ENCODE data around the gene TNFSF13.

The TNFSF13 gene

DNA sequence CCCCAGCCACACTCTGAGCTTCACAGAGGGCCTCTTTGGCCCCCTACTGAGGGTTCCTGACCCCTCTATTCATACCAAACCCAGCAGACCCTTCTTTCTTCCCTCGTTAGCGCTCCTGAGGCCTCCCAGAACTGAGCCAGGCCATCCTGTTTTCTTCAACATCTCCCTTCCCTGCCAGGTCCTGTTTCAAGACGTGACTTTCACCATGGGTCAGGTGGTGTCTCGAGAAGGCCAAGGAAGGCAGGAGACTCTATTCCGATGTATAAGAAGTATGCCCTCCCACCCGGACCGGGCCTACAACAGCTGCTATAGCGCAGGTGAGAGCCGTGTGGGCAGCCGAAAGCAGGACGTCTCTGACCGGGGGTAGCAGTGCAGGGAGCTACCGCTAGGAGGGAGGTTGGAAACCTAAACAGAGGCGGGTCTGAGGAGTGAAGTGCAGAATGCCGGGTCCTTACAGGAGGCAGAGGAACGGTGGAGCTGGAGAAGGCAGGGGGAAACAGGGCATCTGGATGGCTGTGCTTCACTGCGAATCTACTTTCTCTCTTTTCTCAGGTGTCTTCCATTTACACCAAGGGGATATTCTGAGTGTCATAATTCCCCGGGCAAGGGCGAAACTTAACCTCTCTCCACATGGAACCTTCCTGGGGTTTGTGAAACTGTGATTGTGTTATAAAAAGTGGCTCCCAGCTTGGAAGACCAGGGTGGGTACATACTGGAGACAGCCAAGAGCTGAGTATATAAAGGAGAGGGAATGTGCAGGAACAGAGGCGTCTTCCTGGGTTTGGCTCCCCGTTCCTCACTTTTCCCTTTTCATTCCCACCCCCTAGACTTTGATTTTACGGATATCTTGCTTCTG, 1.9 kb downstream of the TNFSF13 start:
- Histone ChIP-seq H3K27ac (ENCODE audit: low read depth, low read length) (peak overlapping the region; percentile 97), H3K9me3 (ENCODE audit: control insufficient read depth in 5 of 5, low read length in 5 of 5) (no peaks in the 10 kb centered on the region), H3K9ac (ENCODE audit: low read length in 5 of 5) (peak overlapping the region in 4 of 5 donors; percentile 17 to 96 (median 76)), H3K4me1 (ENCODE audit: control insufficient read depth in 5 of 5, insufficient read depth in 5 of 5, low read length in 5 of 5) (peaks cover 11 to 77% (median 68%) of the 10 kb centered on the region in 5 donors), H3K4me3 (ENCODE audit: low read depth in 1 of 5, low read length in 5 of 5) (peak overlapping the region; percentile 61 to 79 (median 75)), H3K36me3 (ENCODE audit: control insufficient read depth in 5 of 5, insufficient read depth in 5 of 5, low read length in 5 of 5) (peaks cover 0 to 27% (median 14%) of the 10 kb centered on the region in 5 donors), H3K27me3 (ENCODE audit: control insufficient read depth in 5 of 5, insufficient read depth in 4 of 5, low read length in 5 of 5) (no peaks in the 10 kb centered on the region)

GRCh38 chr17:7561028-7561575, 2.6 kb downstream of the TNFSF13 start:
- peak overlapping the region; percentile 73 to 96 (median 87) for H3K9ac ChIP-seq (ENCODE audit: low read length in 5 of 5)
- H3K4me1 ChIP-seq (ENCODE audit: control insufficient read depth in 5 of 5, insufficient read depth in 5 of 5, low read length in 5 of 5): peaks cover 11 to 74% (median 68%) of the 10 kb centered on the region in 5 donors
- H3K36me3 ChIP-seq (ENCODE audit: control insufficient read depth in 5 of 5, insufficient read depth in 5 of 5, low read length in 5 of 5): peaks cover 0 to 34% (median 19%) of the 10 kb centered on the region in 5 donors
- peak overlapping the region; percentile 97 for H3K27ac ChIP-seq (ENCODE audit: low read depth, low read length)
- H3K9me3 ChIP-seq (ENCODE audit: control insufficient read depth in 5 of 5, low read length in 5 of 5): no peaks in the 10 kb centered on the region
- H3K27me3 ChIP-seq (ENCODE audit: control insufficient read depth in 5 of 5, insufficient read depth in 4 of 5, low read length in 5 of 5): no peaks in the 10 kb centered on the region
- H3K4me3 ChIP-seq (ENCODE audit: low read depth in 1 of 5, low read length in 5 of 5): peak overlapping the region; percentile 72 to 86 (median 78)

DNA sequence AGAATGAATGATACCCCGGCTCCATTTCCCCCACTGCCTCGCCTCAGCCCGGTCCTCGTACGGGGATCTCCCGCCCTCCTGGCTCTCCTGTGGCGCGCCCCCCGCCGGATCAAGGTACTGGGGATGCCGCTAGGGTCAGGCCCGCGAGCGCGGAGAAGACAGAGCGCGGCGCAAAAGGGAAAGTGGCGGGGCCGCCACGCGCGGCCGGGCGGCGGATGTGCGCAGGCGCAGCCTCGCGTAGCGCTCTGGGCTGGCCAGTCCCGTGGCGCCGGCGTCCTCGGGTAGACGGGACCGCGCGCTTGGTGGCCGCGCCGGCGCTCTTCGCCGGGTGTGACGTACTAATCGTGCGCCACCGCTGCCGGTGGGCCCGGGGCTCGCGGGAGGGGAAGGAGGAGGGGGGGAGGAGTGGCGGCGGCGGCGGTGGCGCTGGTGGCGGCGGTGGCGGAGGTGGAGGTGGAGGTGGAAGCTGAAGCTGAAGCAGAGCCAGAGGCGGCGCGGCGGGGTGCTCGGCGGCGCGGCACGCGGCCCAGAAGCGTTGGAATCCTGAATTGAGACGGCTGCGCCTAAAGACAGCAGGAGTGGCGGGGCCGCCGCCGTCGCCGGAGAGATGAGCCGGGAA, 3.1 kb downstream of the TNFSF13 start, which contains the start of gene SENP3:
TSS of gene SENP3 (plus strand) at position 331 of the 619 bp plus-strand sequence. CDS start 1,158 bp downstream, outside the sequence.
- Histone ChIP-seq H3K27ac (ENCODE audit: low read depth, low read length) (peak within 1 kb of the TSS; percentile 97), H3K9me3 (ENCODE audit: control insufficient read depth in 5 of 5, low read length in 5 of 5) (no peaks in the 10 kb centered on the region), H3K27me3 (ENCODE audit: control insufficient read depth in 5 of 5, insufficient read depth in 4 of 5, low read length in 5 of 5) (no peaks in the 10 kb centered on the region), H3K4me1 (ENCODE audit: control insufficient read depth in 5 of 5, insufficient read depth in 5 of 5, low read length in 5 of 5) (peaks cover 11 to 71% (median 67%) of the 10 kb centered on the region in 5 donors), H3K36me3 (ENCODE audit: control insufficient read depth in 5 of 5, insufficient read depth in 5 of 5, low read length in 5 of 5) (peaks cover under 1 to 39% (median 19%) of the 10 kb centered on the region in 5 donors), H3K4me3 (ENCODE audit: low read depth in 1 of 5, low read length in 5 of 5) (peak within 1 kb of the TSS; percentile 72 to 86 (median 78)), H3K9ac (ENCODE audit: low read length in 5 of 5) (peak within 1 kb of the TSS; percentile 73 to 96 (median 91))

- Histone ChIP-seq H3K27me3 (ENCODE audit: control insufficient read depth in 5 of 5, insufficient read depth in 4 of 5, low read length in 5 of 5) (no peaks in the 10 kb centered on the region), H3K9me3 (ENCODE audit: control insufficient read depth in 5 of 5, low read length in 5 of 5) (no peaks in the 10 kb centered on the region), H3K9ac (ENCODE audit: low read length in 5 of 5) (peak overlapping the region; percentile 71 to 95 (median 90)), H3K36me3 (ENCODE audit: control insufficient read depth in 5 of 5, insufficient read depth in 5 of 5, low read length in 5 of 5) (peaks cover 3 to 44% (median 25%) of the 10 kb centered on the region in 5 donors), H3K4me1 (ENCODE audit: control insufficient read depth in 5 of 5, insufficient read depth in 5 of 5, low read length in 5 of 5) (peaks cover 11 to 66% (median 63%) of the 10 kb centered on the region in 5 donors), H3K4me3 (ENCODE audit: low read depth in 1 of 5, low read length in 5 of 5) (peak overlapping the region; percentile 72 to 82 (median 75)), H3K27ac (ENCODE audit: low read depth, low read length) (peak overlapping the region; percentile 97)
These were observed 3.7 kb downstream of the TNFSF13 start for GRCh38 chr17:7562208-7562605.

GRCh38 chr17:7563115-7563869, 4.7 kb downstream of the TNFSF13 start:
- H3K9ac ChIP-seq (ENCODE audit: low read length in 5 of 5): peak overlapping the region in 3 of 5 donors; percentile 90 to 95 (median 91)
- H3K36me3 ChIP-seq (ENCODE audit: control insufficient read depth in 5 of 5, insufficient read depth in 5 of 5, low read length in 5 of 5): peaks cover 3 to 51% (median 30%) of the 10 kb centered on the region in 5 donors
- H3K27ac ChIP-seq (ENCODE audit: low read depth, low read length): no peak overlapping the region
- peaks cover 5 to 55% (median 52%) of the 10 kb centered on the region in 5 donors for H3K4me1 ChIP-seq (ENCODE audit: control insufficient read depth in 5 of 5, insufficient read depth in 5 of 5, low read length in 5 of 5)
- H3K4me3 ChIP-seq (ENCODE audit: low read depth in 1 of 5, low read length in 5 of 5): peak overlapping the region in 1 of 5 donors; percentile 75
- no peaks in the 10 kb centered on the region for H3K27me3 ChIP-seq (ENCODE audit: control insufficient read depth in 5 of 5, insufficient read depth in 4 of 5, low read length in 5 of 5)
- H3K9me3 ChIP-seq (ENCODE audit: control insufficient read depth in 5 of 5, low read length in 5 of 5): no peaks in the 10 kb centered on the region

DNA sequence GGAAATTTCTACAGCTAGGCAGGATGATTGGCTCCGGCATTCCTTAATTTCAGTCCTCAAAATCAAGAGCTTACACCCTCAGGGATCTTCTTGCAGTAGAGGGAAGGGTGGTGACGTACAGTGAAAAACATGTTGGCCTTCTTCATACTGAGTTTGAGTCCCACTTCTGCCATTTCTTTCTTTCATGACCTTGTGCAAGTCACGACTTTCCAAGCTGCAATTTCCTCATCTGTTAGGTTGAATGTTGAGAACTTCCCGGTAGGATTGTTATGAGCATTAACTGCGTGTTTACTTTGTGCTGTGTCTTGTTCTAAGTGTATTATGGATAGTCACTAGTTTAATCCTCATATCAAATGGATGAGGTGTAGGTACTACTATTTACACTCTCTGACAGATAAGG, 11.0 kb downstream of the TNFSF13 start:
- no peak overlapping the region for H3K27ac ChIP-seq (ENCODE audit: low read depth, low read length)
- peaks cover 7 to 68% (median 55%) of the 10 kb centered on the region in 5 donors for H3K36me3 ChIP-seq (ENCODE audit: control insufficient read depth in 5 of 5, insufficient read depth in 5 of 5, low read length in 5 of 5)
- no peaks in the 10 kb centered on the region for H3K27me3 ChIP-seq (ENCODE audit: control insufficient read depth in 5 of 5, insufficient read depth in 4 of 5, low read length in 5 of 5)
- H3K4me1 ChIP-seq (ENCODE audit: control insufficient read depth in 5 of 5, insufficient read depth in 5 of 5, low read length in 5 of 5): peaks cover 8 to 18% (median 15%) of the 10 kb centered on the region in 5 donors
- H3K4me3 ChIP-seq (ENCODE audit: low read depth in 1 of 5, low read length in 5 of 5): no peak overlapping the region
- H3K9me3 ChIP-seq (ENCODE audit: control insufficient read depth in 5 of 5, low read length in 5 of 5): no peaks in the 10 kb centered on the region
- H3K9ac ChIP-seq (ENCODE audit: low read length in 5 of 5): no peak overlapping the region

GRCh38 chr17:7570351-7570750, 11.8 kb downstream of the TNFSF13 start:
- Histone ChIP-seq H3K9me3 (ENCODE audit: control insufficient read depth in 5 of 5, low read length in 5 of 5) (no peaks in the 10 kb centered on the region), H3K27ac (ENCODE audit: low read depth, low read length) (no peak overlapping the region), H3K36me3 (ENCODE audit: control insufficient read depth in 5 of 5, insufficient read depth in 5 of 5, low read length in 5 of 5) (peaks cover 13 to 68% (median 55%) of the 10 kb centered on the region in 5 donors), H3K4me1 (ENCODE audit: control insufficient read depth in 5 of 5, insufficient read depth in 5 of 5, low read length in 5 of 5) (peaks cover 9 to 26% (median 23%) of the 10 kb centered on the region in 5 donors), H3K4me3 (ENCODE audit: low read depth in 1 of 5, low read length in 5 of 5) (no peak overlapping the region), H3K27me3 (ENCODE audit: control insufficient read depth in 5 of 5, insufficient read depth in 4 of 5, low read length in 5 of 5) (no peaks in the 10 kb centered on the region), H3K9ac (ENCODE audit: low read length in 5 of 5) (no peak overlapping the region)

DNA sequence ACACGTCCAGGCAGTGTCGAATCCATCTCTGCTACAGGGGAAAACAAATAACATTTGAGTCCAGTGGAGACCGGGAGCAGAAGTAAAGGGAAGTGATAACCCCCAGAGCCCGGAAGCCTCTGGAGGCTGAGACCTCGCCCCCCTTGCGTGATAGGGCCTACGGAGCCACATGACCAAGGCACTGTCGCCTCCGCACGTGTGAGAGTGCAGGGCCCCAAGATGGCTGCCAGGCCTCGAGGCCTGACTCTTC, 13.7 kb downstream of the TNFSF13 start:
- peak overlapping the region; percentile 54 to 98 (median 80) for H3K4me3 ChIP-seq (ENCODE audit: low read depth in 1 of 5, low read length in 5 of 5)
- H3K27ac ChIP-seq (ENCODE audit: low read depth, low read length): peak overlapping the region; percentile 98
- peaks cover 20 to 70% (median 61%) of the 10 kb centered on the region in 5 donors for H3K36me3 ChIP-seq (ENCODE audit: control insufficient read depth in 5 of 5, insufficient read depth in 5 of 5, low read length in 5 of 5)
- H3K27me3 ChIP-seq (ENCODE audit: control insufficient read depth in 5 of 5, insufficient read depth in 4 of 5, low read length in 5 of 5): no peaks in the 10 kb centered on the region
- peaks cover 12 to 43% (median 34%) of the 10 kb centered on the region in 5 donors for H3K4me1 ChIP-seq (ENCODE audit: control insufficient read depth in 5 of 5, insufficient read depth in 5 of 5, low read length in 5 of 5)
- H3K9ac ChIP-seq (ENCODE audit: low read length in 5 of 5): peak overlapping the region; percentile 16 to 79 (median 62)
- H3K9me3 ChIP-seq (ENCODE audit: control insufficient read depth in 5 of 5, low read length in 5 of 5): no peaks in the 10 kb centered on the region

GRCh38 chr17:7572588-7573323, 14.2 kb downstream of the TNFSF13 start:
- no peaks in the 10 kb centered on the region for H3K27me3 ChIP-seq (ENCODE audit: control insufficient read depth in 5 of 5, insufficient read depth in 4 of 5, low read length in 5 of 5)
- peaks cover 12 to 48% (median 39%) of the 10 kb centered on the region in 5 donors for H3K4me1 ChIP-seq (ENCODE audit: control insufficient read depth in 5 of 5, insufficient read depth in 5 of 5, low read length in 5 of 5)

More at GRCh38 chr17:7572588-7573323, 14.2 kb downstream of the TNFSF13 start:
- peak overlapping the region; percentile 98 for H3K27ac ChIP-seq (ENCODE audit: low read depth, low read length)
- H3K9me3 ChIP-seq (ENCODE audit: control insufficient read depth in 5 of 5, low read length in 5 of 5): no peaks in the 10 kb centered on the region
- H3K36me3 ChIP-seq (ENCODE audit: control insufficient read depth in 5 of 5, insufficient read depth in 5 of 5, low read length in 5 of 5): peaks cover 22 to 70% (median 61%) of the 10 kb centered on the region in 5 donors
- H3K9ac ChIP-seq (ENCODE audit: low read length in 5 of 5): peak overlapping the region; percentile 77 to 98 (median 98)
- peak overlapping the region; percentile 52 to 99 (median 98) for H3K4me3 ChIP-seq (ENCODE audit: low read depth in 1 of 5, low read length in 5 of 5)

All from subcutaneous abdominal adipose tissue (tissue), 5 donors.